Osteoblast (primary cell): ENCODE data around the gene ADCYAP1R1. TPM values are rescaled to one million over a fixed set of nuclear protein-coding genes. Genes with fewer than 3 reads are reported as not detected.

Experiments
- DNase-seq: peaks from one replicate; pipeline ENCODE4 v3.0.0; 2011; ENCODE audit warnings: low spot score, mixed read lengths; ENCODE audit not compliant: insufficient read length; ENCODE audit errors: missing footprints
- H2AFZ ChIP-seq: 2 replicates; pipeline ENCODE4 v1.6.0; 2011; ENCODE audit warnings: mild to moderate bottlenecking, low read length
- H3K27ac ChIP-seq: 2 replicates; pipeline ENCODE4 v1.5.1; 2011; ENCODE audit warnings: mild to moderate bottlenecking, low read depth, low read length, moderate library complexity
- H3K27me3 ChIP-seq: 2 replicates; pipeline ENCODE4 v1.6.0; 2012; ENCODE audit warnings: mild to moderate bottlenecking, control low read depth, inconsistent platforms, low read length, moderate library complexity; ENCODE audit not compliant: insufficient read depth
- H3K36me3 ChIP-seq: 2 replicates; pipeline ENCODE4 v1.5.1; 2011; ENCODE audit warnings: mild to moderate bottlenecking, low read length, control low read depth, moderate library complexity; ENCODE audit not compliant: insufficient read depth
- H3K4me1 ChIP-seq: 2 replicates; pipeline ENCODE4 v1.5.1; 2011; ENCODE audit warnings: mild to moderate bottlenecking, low read length, control low read depth, moderate library complexity; ENCODE audit not compliant: insufficient read depth
- H3K4me2 ChIP-seq: 2 replicates; pipeline ENCODE4 v1.6.0; 2011; ENCODE audit warnings: mild to moderate bottlenecking, low read length; ENCODE audit not compliant: insufficient read depth
- H3K4me3 ChIP-seq: fragments of 200-600 bp; sonication (generic); 3 replicates; pipeline ENCODE4 v1.5.1; 2012; ENCODE audit warnings: mild to moderate bottlenecking, low read length, inconsistent platforms; ENCODE audit not compliant: insufficient read depth
- H3K79me2 ChIP-seq: 2 replicates; pipeline ENCODE4 v1.6.0; 2012; ENCODE audit warnings: mild to moderate bottlenecking, low read length, control low read depth, inconsistent platforms; ENCODE audit not compliant: insufficient read depth
- H3K9me3 ChIP-seq: 2 replicates; pipeline ENCODE4 v1.5.1; 2011; ENCODE audit warnings: low read depth, low read length, control low read depth
- H4K20me1 ChIP-seq: 2 replicates; pipeline ENCODE4 v1.6.0; 2012; ENCODE audit warnings: mild to moderate bottlenecking, low read length, control low read depth; ENCODE audit not compliant: insufficient read depth
- total RNA-seq: library from RNA; depleted of rRNA; stranded (reverse); fragments of >200 nt; gene quantifications from 2 replicates; pipeline ENCODE4 v1.2.3, GENCODE V29; 2012
- TF ChIP-seq, protein P1 (sequence below): IDR thresholded peaks from 2 replicates; pipeline ENCODE4 v1.5.1; 2011; ENCODE audit warnings: mild to moderate bottlenecking, low read depth, low read length, moderate library complexity; ENCODE audit errors: extremely low read depth

The ADCYAP1R1 gene
- total RNA-seq, 1 donor, result not detected

DNA sequence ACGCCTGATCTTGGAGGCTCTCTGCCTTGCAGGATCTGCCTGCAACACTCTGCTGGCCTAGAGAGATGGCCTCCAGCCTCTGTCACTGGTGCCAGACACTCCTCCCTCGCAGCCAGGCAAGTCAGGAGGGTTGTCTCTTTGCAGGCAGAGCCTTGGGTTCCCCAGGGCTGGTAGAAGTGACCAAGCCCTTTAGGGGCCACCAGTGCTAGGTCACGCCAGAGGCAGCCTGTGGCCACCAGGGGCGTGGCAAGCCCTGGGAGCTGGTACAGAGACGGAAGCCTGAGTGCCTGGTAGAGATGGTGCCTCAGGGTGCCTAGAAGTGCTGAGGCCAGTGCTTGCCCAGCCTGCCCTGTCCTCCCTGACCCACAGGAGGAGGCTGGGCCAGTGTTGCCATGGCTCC, 9.1 kb downstream of the ADCYAP1R1 start:
- Histone ChIP-seq H2AFZ (no peak overlapping the region), H4K20me1 (no peaks in the 10 kb centered on the region), H3K4me1 (no peaks in the 10 kb centered on the region), H3K79me2 (no peaks in the 10 kb centered on the region), H3K27ac (no peak overlapping the region), H3K27me3 (peaks cover 3% of the 10 kb centered on the region), H3K9me3 (no peaks in the 10 kb centered on the region), H3K36me3 (no peaks in the 10 kb centered on the region), H3K4me2 (no peak overlapping the region), H3K4me3 (no peak overlapping the region)
- TF ChIP-seq, protein P1, sequence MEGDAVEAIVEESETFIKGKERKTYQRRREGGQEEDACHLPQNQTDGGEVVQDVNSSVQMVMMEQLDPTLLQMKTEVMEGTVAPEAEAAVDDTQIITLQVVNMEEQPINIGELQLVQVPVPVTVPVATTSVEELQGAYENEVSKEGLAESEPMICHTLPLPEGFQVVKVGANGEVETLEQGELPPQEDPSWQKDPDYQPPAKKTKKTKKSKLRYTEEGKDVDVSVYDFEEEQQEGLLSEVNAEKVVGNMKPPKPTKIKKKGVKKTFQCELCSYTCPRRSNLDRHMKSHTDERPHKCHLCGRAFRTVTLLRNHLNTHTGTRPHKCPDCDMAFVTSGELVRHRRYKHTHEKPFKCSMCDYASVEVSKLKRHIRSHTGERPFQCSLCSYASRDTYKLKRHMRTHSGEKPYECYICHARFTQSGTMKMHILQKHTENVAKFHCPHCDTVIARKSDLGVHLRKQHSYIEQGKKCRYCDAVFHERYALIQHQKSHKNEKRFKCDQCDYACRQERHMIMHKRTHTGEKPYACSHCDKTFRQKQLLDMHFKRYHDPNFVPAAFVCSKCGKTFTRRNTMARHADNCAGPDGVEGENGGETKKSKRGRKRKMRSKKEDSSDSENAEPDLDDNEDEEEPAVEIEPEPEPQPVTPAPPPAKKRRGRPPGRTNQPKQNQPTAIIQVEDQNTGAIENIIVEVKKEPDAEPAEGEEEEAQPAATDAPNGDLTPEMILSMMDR, result no peak
- peak; percentile 51 for DNase-seq

DNA sequence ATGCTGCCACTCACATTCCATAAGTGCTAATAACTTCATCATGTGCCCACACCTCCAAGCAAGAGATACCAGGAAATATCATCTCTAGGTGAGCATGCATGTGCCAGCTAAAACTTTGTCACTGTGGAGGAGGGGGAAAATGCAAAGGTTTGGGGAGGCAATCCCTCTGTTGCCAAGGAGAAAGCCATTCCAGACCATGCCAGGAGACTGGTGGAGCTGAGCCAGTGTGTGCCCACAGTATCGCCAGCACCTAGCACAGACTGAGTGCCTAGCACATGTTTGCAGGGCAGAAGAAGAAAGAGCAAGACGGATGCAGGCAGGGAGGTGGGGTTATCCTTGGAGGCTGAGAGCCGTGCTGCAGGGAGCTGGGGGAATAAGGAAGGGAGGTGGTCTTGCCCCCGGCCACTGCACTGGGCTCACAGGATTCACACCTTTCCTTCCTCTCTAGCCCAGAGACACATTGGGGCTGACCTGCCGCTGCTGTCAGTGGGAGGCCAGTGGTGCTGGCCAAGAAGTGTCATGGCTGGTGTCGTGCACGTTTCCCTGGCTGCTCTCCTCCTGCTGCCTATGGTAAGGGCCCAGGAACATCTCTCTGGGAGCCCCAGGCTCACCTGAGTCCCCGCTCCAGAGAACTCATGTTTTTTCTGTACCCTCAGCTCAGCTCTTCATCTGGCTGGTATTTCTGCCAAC, 10.8 kb downstream of the ADCYAP1R1 start:
- DNase-seq, result no peak
- no peaks in the 10 kb centered on the region for H3K4me1 ChIP-seq
- H3K9me3 ChIP-seq, result no peaks in the 10 kb centered on the region
- H3K4me3 ChIP-seq, result no peak overlapping the region
- TF ChIP-seq, protein P1, result no peak
- no peak overlapping the region for H3K4me2 ChIP-seq
- H3K27ac ChIP-seq, result no peak overlapping the region
- no peaks in the 10 kb centered on the region for H3K36me3 ChIP-seq
- no peaks in the 10 kb centered on the region for H4K20me1 ChIP-seq
- H3K79me2 ChIP-seq, result no peaks in the 10 kb centered on the region
- no peak overlapping the region for H2AFZ ChIP-seq
- H3K27me3 ChIP-seq, result peaks cover 3% of the 10 kb centered on the region

DNA sequence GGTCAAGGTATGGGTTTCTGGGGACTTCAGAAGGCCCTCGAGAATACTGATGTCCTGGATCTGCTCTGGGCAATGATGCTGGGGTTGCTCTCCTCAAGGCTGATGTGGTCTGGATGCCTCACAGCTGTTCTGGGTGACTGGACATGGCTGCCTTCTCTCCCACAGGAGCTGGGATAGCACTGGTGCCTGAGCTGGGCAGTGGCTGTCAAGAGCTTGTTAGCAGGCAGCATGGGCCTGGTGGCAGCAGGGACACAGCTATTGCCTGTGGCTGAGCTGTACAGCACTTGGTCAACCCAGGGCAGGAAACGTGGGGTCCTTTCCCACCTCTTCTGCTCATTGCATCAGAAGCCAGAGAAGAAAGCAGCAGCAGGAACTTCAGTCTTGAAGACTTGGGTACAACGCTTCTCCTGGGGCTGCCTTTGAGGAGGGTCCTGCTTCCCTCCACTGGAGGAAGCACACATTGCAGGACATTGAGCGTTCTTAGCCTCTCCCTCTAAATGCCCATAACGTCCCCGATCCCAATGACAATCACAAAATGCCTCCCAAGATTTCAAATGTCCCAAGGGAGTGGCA, 13.0 kb downstream of the ADCYAP1R1 start:
- TF ChIP-seq, protein P1, result no peak
- no peaks in the 10 kb centered on the region for H3K36me3 ChIP-seq
- H3K27me3 ChIP-seq, result peaks cover 3% of the 10 kb centered on the region
- H3K4me3 ChIP-seq, result no peak overlapping the region
- H3K4me2 ChIP-seq, result no peak overlapping the region
- no peaks in the 10 kb centered on the region for H3K9me3 ChIP-seq
- H3K4me1 ChIP-seq, result no peaks in the 10 kb centered on the region
- H3K27ac ChIP-seq, result no peak overlapping the region
- H3K79me2 ChIP-seq, result no peaks in the 10 kb centered on the region
- H2AFZ ChIP-seq, result no peak overlapping the region
- DNase-seq, result peak; percentile 48
- H4K20me1 ChIP-seq, result no peaks in the 10 kb centered on the region

DNA sequence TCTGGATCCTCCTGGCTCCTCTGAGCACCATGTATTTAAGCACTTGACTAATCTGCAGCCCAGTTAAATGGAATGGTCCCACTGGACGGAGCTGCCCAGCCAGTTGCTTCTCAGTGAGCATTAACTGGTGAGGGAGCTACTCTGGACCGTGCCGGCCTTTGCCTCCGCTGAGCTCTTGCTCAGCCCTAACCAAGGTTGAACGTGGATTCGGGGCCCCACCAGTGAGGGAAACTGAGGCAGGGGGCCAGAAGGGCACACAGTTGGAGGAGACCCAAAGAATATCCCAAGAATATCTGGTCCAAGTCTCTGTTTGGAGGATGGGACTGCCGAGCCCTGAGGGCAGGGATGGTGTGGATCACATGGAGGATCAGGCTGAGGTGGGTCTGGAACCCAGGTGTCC, 13.7 kb downstream of the ADCYAP1R1 start:
- no peak overlapping the region for H3K4me2 ChIP-seq
- H2AFZ ChIP-seq, result no peak overlapping the region
- no peaks in the 10 kb centered on the region for H3K9me3 ChIP-seq
- no peaks in the 10 kb centered on the region for H3K79me2 ChIP-seq
- H3K4me3 ChIP-seq, result no peak overlapping the region
- H3K36me3 ChIP-seq, result no peaks in the 10 kb centered on the region
- peaks cover 3% of the 10 kb centered on the region for H3K27me3 ChIP-seq
- no peaks in the 10 kb centered on the region for H4K20me1 ChIP-seq
- H3K27ac ChIP-seq, result no peak overlapping the region
- TF ChIP-seq, protein P1, result no peak
- no peaks in the 10 kb centered on the region for H3K4me1 ChIP-seq
- DNase-seq, result no peak
